AG08396 (cell line): Measurements from ENCODE around the gene RPH3AL.
"Not testable (repeated sequence)": the region's sequence is repeated elsewhere in the genome, so short reads cannot be mapped to it uniquely, and the experiment has no call there.

Experiments
- DNase-seq: peaks from one replicate; pipeline ENCODE4 v3.0.0; 2012; ENCODE audit warnings: low spot score, mixed read lengths

RPH3AL gene

GRCh38 chr17:282000-282911 is 70.4 kb downstream of the RPH3AL start:
- no peak for DNase-seq

GRCh38 chr17:281365-281999 is 71.1 kb downstream of the RPH3AL start:
- no peak for DNase-seq

DNA sequence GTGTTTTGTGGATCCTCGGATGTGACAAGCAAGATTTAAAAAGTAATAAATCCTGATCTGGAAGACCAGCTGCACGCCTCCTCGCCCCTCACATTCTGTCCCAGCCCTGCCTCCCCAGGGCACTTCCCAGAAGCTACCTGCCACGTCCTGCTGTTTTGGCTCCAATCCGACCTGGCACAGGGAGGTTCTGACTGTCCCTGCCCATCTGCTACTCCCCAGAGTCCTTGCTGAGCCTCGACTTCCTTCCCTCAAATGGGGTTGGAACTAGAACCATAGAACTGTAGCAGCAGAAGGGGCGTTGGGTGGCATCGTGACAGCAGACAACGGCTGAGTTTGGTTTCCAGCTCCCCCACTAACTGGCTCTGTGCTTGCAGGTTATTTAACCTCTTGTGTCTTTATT is 71.7 kb downstream of the RPH3AL start:
- no peak for DNase-seq

DNA sequence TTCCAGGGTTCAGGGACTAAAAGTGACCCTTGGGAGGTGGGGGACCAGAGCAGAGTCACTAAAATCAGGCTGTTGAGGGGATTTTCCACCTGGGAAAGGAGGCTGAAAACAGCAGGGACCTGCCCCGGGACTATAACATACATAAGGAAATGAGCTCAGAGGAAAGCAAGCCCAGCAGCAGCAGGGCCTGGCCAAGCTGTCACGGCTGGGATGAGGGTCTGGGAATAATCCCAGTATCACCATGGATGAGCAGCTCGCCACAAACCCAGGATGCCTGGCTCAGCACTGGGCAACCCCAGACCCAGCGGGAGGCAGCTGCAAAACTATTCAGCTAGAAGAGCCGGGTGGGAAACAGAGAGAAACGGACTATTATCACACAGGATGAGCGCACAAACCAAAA is 72.4 kb downstream of the RPH3AL start:
- DNase-seq, result no peak

GRCh38 chr17:279776-280175 is 72.8 kb downstream of the RPH3AL start:
- no peak for DNase-seq

- DNase-seq, result no peak
Observed at GRCh38 chr17:279331-279730, 73.3 kb downstream of the RPH3AL start.

GRCh38 chr17:278676-279059 is 73.9 kb downstream of the RPH3AL start:
- no peak for DNase-seq

- DNase-seq, result no peak
Observed at GRCh38 chr17:278055-278675, 74.4 kb downstream of the RPH3AL start.

- DNase-seq, result no peak
Observed at GRCh38 chr17:274902-275301, 77.7 kb downstream of the RPH3AL start.

DNA sequence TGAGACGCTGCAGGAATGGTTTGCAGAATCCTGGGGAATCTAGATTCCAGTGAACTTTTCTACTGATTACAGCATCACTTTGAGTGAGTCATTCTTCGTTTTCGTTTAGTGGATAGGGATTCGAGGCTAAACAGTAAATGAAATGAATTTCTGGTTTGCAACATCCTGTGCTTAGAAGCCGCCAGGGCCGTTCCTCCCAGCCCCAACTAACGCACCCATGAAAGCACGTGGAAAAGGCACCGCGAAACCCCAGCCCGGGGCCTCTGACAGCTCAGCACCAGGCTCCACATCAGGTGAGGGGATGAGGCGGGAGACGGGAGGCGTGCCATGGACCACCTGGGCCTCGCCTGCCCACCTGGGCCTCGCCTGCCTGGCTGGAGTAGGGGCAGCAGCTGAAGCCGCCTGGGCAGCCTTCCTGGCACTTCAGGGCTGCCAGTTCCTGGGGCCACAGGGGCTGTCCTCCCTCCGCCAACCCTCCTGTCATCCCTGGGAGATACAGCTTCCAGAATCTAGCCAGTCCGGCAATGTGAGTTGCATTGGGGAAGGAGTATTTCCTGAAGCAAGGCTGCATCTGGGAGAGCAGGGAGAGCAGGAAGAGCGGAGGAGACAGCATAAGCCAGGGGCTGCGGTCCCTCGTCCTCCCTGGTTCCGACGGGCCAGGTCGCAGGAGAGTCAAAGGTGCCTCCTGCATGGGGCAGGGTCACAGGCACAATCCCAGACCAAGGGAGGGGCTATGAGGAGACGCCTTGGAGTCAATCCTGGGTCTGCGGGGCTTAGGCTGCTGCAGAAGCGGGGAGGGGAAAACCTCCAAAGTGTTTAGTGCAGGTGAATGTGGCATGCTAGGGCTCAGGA is 78.4 kb downstream of the RPH3AL start:
- no peak for DNase-seq

- not testable (repeated sequence) for DNase-seq
Observed at GRCh38 chr17:272856-273255, 79.8 kb downstream of the RPH3AL start.

DNA sequence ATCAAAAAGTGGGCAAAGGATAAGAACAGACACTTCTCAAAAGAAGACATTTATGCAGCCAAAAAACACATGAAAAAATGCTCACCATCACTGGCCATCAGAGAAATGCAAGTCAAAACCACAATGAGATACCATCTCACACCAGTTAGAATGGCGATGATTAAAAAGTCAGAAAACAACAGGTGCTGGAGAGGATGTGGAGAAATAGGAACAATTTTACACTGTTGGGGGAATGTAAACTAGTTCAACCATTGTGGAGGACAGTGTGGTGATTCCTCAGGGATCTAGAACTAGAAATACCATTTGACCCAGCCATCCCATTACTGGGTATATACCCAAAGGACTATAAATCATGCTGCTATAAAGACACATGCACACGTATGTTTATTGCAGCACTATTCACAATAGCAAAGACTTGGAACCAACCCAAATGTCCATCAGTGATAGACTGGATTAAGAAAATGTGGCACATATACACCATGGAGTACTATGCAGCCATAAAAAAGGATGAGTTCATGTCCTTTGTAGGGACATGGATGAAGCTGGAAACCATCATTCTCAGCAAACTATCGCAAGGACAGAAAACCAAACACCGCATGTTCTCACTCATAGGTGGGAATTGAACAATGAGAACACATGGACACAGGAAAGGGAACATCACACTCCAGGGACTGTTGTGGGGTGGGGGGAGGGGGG is 80.5 kb downstream of the RPH3AL start:
- DNase-seq, result not testable (repeated sequence)

GRCh38 chr17:269616-270514 is 82.7 kb downstream of the RPH3AL start:
- no peak for DNase-seq

- DNase-seq, result peak; percentile 35
Observed at GRCh38 chr17:266701-267667, 85.6 kb downstream of the RPH3AL start.

DNA sequence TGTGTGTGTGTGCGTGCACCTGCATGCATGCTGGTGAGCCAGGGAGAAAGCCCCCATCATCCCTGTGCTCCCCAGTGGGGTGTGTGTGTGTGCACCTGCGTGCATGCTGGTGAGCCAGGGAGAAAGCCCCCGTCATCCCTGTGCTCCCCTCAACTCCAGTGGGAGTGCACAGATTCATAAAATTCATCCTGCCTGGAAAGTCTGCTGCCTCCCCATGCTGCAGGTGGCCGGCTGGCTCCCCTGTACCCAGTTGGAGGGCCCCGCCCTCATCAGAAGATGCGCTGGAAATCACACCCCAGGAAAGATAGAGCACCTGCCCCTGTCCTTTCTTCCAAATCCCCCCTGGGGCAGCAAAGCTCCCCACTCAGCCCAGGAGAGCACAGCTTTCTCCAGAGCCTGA is 86.4 kb downstream of the RPH3AL start:
- no peak for DNase-seq

DNA sequence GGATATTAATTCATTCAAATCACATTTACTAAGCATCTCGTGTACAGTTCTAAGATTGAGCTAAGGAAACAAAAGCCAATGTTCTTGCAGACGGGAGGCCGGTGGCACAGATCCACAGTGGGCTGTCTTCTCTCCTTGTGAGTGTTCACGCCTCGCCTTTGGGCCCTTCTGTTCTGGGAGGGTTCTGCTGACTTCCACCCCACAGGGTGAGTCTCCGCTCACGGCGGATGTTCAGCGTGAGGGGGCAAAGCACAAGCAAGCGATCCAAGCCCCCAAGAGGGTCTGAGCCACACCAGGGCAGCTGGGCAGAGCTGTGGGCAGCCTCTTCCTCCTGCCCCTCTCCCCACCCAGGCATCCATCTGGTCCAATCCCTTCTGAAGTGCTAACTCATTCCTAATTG is 86.9 kb downstream of the RPH3AL start:
- DNase-seq, result no peak

DNA sequence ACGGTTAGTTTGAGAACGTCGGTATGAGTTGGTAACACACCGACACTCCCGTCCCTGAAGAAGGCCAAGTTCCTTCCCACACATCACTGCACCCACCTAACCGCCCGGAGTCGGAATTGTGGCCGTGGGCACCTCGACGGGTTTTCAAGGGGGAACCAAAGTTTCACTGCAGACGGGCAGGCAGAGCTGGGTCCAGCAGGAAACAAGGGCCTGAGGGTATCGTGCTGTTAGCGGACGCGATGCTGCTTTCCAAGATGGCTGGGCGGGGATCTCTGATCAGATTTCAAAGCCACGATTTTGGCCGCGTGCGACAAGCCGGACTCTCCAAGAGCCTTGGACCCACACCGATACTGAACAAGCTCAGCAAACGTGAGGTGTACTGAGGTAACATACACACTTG is 88.8 kb downstream of the RPH3AL start:
- no peak for DNase-seq

GRCh38 chr17:263271-263670 is 89.3 kb downstream of the RPH3AL start:
- DNase-seq, result no peak

- DNase-seq, result no peak
Observed at GRCh38 chr17:261635-262034, 91.0 kb downstream of the RPH3AL start.
